Measurements from ENCODE around the gene SLC25A23.

GRCh38 chr19:6418562-6418932 is 41.0 kb downstream of the SLC25A23 start:
- TF ChIP-seq CTCF (IDR thresholded peaks at IDR 0.05) (no peak), EZH2 (IDR thresholded peaks at IDR 0.05) (no peak), EZH2phosphoT487 (IDR thresholded peaks at IDR 0.05) (no peak)
